HG03442 (cell line): Measurements from ENCODE around the gene C6orf89.
A peak's percentile ranks its signal among the peaks of the same experiment; 100 is the strongest.
"Not testable (repeated sequence)": the region's sequence is repeated elsewhere in the genome, so short reads cannot be mapped to it uniquely, and the experiment has no call there.

Source experiments
- ATAC-seq: cut with Tn5 transposase; IDR thresholded peaks from one replicate; pipeline ENCODE4 v1.9.1; 2021; ENCODE audit warnings: mild to moderate bottlenecking, moderate library complexity; ENCODE audit not compliant: unreplicated experiment

C6orf89 gene

GRCh38 chr6:36886950-36887618 lies 1.3 kb downstream of the C6orf89 start:
- ATAC-seq, result no peak

DNA sequence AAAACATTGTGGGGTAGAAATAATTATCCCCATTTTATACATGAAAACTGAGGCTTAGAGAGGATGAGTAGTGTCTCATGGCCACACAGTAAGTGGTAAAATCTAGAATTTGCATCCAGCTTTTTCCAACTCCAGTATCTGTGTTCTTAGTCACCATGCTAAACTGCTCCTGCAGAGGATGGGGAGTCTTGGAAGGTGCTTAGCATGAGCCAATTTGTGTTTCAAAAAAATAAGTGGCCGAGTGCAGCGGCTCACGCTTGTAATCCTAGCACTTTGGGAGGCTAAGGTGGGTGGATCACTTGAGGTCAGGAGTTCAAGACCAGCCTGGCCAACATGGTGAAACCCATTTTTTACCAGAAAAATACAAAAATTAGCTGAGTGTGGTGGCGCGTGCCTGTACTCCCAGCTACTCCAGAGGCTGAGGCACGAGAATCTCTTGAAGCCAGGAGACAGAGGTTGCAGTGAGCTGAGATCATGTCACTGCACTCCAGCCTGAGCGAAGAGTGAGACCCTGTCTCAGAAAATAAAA lies 2.4 kb downstream of the C6orf89 start:
- no peak for ATAC-seq

- ATAC-seq, result no peak
Observed at GRCh38 chr6:36888654-36889481, 3.1 kb downstream of the C6orf89 start.

DNA sequence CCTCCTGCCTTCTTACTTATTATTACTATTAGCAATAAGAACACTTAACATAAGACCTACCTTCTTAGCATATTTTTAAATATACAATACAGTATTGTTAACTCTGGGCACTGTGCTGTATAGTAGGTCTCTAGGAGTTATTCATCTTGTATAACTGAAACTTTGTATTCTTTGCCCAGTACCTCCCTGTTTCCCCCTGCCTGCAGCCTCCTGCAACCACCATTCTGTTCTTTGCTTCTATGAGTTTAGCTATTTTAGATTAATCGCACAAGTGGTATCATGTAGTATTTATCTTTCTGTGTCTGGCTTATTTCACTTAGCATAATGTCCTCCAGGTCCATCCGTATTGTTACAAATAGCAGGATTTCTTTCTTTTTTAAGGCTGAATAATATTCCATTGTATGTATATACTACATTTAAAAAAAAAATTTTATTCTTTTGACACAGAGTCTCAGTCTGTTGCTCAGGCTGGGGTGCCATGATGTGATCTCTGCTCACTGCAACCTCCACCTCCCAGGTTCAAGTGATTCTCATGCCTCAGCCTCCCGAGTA lies 4.4 kb downstream of the C6orf89 start:
- ATAC-seq, result no peak

- not testable (repeated sequence) for ATAC-seq
Observed at GRCh38 chr6:36891153-36891552, 5.4 kb downstream of the C6orf89 start.

DNA sequence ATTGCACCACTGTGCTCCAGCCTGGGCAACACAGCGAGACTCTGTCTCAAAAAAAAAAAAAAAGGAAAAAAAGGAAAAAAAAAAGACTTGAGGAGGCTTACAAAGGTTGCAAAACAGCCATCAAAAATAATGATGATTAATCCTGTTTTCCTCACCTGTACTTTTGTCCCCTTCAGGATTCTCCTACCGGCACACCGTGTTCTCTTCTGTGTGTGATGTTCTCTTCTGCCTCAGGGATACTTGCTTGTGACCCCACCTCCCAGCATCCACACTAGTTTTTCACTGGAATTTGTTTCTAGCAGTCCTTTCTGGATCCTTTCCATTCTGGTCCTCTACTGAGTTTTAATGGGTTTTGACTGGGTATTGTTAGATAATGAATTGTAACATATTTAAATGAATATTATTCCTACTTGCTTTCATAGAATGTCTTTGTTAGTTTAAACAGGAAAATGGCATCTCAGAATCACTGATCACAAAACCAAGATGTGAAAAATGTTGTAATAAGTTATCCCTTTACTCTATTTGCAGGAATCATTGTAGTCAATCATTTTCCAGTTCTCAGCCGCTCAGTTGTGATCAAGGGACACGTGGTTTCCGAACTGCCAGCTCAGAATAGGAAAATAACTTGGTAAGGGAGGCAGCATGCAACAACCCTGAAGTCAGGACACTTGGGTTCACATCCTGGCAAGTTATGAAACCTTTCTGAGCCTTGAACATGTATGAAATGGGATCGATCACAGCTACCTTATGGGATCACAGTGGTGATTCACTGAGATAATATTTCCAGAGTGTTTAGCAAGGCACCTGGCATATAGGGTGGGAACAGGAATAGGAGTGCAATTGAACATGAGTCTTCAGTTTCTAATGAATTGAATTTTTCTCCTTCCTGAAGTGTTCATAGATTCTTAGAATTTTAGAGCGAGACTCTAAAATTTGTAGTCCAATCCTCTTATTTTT lies 8.5 kb downstream of the C6orf89 start:
- ATAC-seq, result no peak

DNA sequence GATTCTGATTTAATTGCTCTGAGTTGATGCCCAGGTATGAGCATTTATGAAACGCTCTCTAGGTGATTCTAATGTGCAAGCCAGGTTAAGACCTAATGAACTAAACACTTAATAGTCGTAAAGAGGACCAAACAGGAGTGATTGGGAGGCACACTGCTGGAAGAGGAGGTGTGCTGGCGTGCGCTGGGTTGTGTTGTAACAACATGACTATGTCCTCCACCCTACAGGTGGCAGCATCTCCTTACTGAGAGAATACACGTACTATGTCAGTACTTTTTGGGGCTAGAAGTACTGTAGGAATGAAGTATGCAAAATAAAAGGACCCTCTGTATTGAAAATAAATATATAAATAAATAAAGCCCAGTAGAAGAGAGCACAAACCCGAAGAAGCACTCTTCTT lies 11.9 kb downstream of the C6orf89 start:
- ATAC-seq, result no peak

DNA sequence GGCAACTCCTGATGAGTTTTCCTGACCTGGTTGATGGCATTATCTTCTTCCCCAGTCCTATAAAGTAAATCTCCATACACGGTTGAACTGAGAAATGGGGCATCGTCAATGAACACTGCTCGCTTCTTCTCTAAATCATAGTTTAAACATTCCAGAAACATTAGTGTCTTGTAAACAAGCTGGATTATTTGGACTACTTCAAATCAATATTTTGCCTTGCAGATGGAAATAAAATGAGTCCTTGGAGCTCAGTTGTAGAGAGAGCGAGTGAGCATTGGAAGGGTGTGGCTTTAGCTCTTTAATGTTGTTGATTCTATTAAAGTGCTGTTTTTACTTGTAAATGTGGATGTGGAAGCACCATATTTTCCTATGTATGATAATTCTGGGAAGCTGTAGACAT lies 18.4 kb downstream of the C6orf89 start:
- no peak for ATAC-seq

DNA sequence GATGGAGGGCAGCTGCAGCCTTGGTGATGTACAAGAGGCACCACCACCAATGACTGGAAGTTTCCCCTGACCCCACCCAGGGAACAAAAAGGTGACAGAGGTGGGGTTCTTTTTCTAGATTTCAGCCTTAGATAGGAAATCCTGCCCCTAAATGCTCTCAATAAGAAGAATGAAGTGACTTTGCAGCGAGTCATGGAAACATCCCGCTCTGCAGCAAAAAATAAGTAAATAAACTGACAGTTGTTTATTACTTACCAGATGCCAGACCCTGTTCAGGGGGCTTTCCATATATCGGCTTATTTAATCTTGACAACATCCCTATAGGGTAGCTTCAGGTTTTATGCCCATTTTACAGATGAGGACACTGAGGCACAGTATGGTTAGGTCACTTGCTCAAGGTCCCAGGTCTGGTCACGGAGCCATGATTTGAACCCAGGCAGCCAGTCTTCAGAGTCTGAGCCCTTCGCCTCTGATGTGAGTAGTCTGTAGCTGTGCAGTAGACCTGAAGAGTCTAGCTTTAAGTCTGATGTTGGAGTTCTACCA lies 19.2 kb downstream of the C6orf89 start:
- ATAC-seq, result no peak

- no peak for ATAC-seq
Observed at GRCh38 chr6:36906539-36907325, 21.0 kb downstream of the C6orf89 start.

DNA sequence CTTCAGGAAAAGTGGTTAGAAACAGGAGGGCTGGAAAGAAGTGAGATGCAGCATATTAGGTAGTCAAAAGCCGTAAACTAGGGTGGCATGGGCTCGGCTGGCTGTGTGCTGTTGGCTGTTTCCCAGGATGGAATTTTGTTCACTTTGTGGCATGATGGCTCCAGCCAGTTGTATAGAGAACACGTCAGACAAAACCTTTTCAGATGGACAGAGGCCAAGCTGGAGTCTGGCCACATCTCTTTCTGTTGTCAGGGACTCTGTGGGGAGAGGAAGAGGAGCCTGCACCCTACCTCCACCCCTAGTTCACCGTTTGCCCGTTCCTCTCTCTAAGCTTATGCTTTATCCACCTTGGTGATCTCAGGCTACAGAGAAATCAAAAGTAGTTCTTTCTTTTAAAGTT lies 22.0 kb downstream of the C6orf89 start:
- no peak for ATAC-seq

DNA sequence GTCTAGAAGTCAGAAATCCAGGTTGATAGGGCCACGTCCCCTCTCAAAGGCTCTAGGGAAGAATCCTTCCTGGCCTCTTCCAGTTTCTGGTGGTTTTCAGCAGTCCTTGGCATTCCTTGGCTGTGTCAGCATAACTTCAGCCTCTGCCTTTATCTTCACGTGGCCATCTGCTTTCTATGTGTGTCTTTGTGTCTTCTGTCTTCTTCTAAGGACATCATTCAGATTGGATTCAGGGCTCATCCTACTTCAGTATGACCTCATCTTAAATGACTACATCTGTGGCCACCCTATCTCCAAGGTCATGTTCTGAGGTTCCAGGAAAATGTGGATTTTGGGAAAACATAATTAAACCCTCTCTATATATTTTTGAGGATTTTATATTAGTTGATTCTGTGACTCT lies 23.0 kb downstream of the C6orf89 start:
- no peak for ATAC-seq

- ATAC-seq, result peak; percentile 8
Observed at GRCh38 chr6:36912030-36912454, 26.3 kb downstream of the C6orf89 start.

DNA sequence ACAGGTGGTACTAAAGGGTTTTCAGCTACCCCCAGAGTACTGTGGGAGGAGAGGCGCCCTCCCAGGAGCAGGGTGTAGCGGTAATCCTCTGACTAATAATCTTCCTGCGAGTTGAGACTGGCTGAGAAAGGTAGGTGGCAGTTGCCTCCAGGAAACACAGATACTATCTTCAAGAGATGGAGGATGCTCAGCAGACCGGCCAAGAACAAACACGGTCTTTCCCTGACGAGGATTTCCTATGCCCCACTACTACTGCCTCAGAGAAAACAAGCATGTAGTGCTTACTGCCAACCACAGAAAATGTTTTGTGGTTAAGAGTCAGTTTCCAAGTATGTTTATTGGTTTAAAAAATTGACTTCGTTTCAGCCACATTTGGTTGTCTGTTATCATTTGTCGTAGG lies 26.8 kb downstream of the C6orf89 start:
- ATAC-seq, result peak; percentile 84

DNA sequence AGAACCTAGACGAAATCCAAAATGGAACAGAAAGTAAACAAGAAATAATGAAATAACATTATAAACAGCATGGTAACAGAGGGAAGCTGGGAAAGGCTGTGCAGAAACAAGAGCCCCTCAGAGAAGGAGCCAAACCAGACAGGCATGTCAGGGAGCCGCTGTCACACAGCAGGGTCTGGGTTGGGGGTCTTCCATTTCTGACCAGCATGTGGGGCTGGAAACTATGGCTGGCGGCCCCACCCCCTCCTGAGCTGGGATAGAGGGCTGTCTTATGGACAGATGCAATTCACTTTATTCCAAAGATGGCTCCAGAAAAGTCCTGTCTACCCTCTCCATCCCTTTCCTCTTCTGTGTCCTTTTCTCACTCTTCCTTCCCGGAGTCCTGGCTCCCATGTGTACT lies 27.3 kb downstream of the C6orf89 start:
- no peak for ATAC-seq

- no peak for ATAC-seq
Observed at GRCh38 chr6:36914227-36914794, 28.6 kb downstream of the C6orf89 start.

DNA sequence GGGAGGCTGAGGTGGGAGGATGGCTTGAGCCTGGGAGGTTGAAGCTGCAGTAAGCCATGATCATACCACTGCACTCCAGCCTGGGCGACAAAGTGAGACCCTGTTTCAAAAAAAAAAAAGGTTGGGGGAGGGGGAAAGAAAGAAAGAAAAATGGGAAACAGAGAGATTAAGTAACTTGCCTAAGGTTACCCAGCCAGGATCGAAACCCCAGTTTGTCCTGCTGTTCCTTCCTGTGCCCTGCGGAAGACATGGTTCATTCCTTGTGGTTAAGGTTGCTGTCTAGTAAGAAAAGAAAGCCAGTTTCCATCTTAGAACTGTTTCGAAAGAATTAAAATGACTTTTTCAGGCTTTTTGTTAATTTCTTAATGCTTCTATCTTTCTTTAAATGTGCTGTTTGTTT lies 29.8 kb downstream of the C6orf89 start:
- ATAC-seq, result no peak

- no peak for ATAC-seq
Observed at GRCh38 chr6:36916126-36916525, 30.4 kb downstream of the C6orf89 start.

DNA sequence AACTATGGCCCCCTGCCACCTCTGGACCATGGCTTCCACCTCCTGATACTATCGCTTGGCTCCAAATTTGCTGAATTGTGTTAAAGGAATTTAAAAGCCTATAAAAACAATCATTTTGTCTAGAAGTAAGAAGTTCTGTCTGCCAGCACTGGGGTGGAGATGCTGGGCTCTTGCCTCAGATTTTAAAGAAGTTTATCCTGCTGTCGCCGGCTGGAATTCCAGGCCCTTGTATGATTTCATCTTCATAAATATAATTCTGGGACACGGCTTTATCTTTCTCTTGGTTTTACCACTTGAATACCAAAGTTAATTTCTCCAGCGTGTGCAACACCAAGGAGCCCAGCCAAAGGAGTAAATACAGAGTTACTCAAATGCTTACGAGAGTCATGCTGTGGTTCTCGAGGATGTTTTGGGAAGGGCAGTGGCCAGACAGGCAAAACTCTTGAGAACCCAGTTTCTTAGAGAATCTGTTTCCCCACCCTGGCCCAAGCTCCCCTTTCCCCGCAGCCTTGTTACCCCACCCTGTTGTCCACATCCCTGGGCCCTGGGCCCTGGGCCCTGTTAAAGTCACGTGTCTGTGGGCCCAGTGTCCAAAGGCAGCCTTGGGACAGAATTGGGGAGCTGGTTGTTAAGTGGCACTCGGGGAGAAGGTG lies 31.9 kb downstream of the C6orf89 start:
- no peak for ATAC-seq
